OCI-LY1 (cell line): ENCODE data around the gene ACAA1.

Experiments used
- H2AFZ ChIP-seq: fragments of 200-600 bp; sonication (generic), shearing (Covaris generic); 2 replicates; pipeline ENCODE4 v1.6.0; 2014; ENCODE audit warnings: antibody characterized with exemption, mild to moderate bottlenecking, low read length
- H3F3A ChIP-seq: fragments of 200-600 bp; sonication (generic), shearing (Covaris generic); 2 replicates; pipeline ENCODE4 v1.6.0; 2014; ENCODE audit warnings: mild to moderate bottlenecking, antibody characterized with exemption, low read length, moderate library complexity; ENCODE audit not compliant: insufficient read depth
- H3K27ac ChIP-seq: fragments of 200-600 bp; sonication (generic); 2 replicates; pipeline ENCODE4 v1.5.1; 2014; ENCODE audit warnings: low read length, mixed run types, mild to moderate bottlenecking, low read depth; ENCODE audit not compliant: poor library complexity, severe bottlenecking
- H3K27me3 ChIP-seq: fragments of 200-600 bp; sonication (generic); 2 replicates; pipeline ENCODE4 v1.6.0; 2014; ENCODE audit warnings: antibody characterized with exemption, mild to moderate bottlenecking, low read length, moderate library complexity; ENCODE audit not compliant: insufficient read depth
- H3K36me3 ChIP-seq: fragments of 200-600 bp; sonication (generic); 2 replicates; pipeline ENCODE4 v1.6.1; 2014; ENCODE audit warnings: mild to moderate bottlenecking, antibody characterized with exemption, low read length, moderate library complexity, mixed read lengths; ENCODE audit not compliant: insufficient read depth
- H3K4me1 ChIP-seq: fragments of 200-600 bp; sonication (generic); 2 replicates; pipeline ENCODE4 v1.5.1; 2014; ENCODE audit warnings: mild to moderate bottlenecking, low read length, moderate library complexity; ENCODE audit not compliant: insufficient read depth, severe bottlenecking
- H3K4me2 ChIP-seq: fragments of 200-600 bp; sonication (generic), shearing (Covaris generic); 2 replicates; pipeline ENCODE4 v1.6.1; 2014; ENCODE audit warnings: low read length
- H3K4me3 ChIP-seq: fragments of 200-600 bp; sonication (generic); 2 replicates; pipeline ENCODE4 v1.5.1; 2014; ENCODE audit warnings: low read length, low read depth, mild to moderate bottlenecking, mixed read lengths; ENCODE audit not compliant: poor library complexity, severe bottlenecking
- H3K79me2 ChIP-seq: fragments of 200-600 bp; shearing (Covaris generic); 2 replicates; pipeline ENCODE4 v1.6.1; 2016; ENCODE audit warnings: mixed run types, low read length, mixed read lengths; ENCODE audit not compliant: insufficient read depth
- H3K9ac ChIP-seq: fragments of 200-600 bp; sonication (generic), shearing (Covaris generic); 2 replicates; pipeline ENCODE4 v1.6.1; 2014; ENCODE audit warnings: mild to moderate bottlenecking, low read length, mixed read lengths
- H3K9me2 ChIP-seq: fragments of 200-600 bp; sonication (generic), shearing (Covaris generic); 2 replicates; pipeline ENCODE4 v1.6.1; 2014; ENCODE audit warnings: low read depth, mild to moderate bottlenecking, low read length, mixed read lengths
- H3K9me3 ChIP-seq: fragments of 200-600 bp; shearing (Covaris generic); 2 replicates; pipeline ENCODE4 v1.6.1; 2014; ENCODE audit warnings: low read length, mixed read lengths
- H4K20me1 ChIP-seq: fragments of 200-600 bp; sonication (generic), shearing (Covaris generic); 2 replicates; pipeline ENCODE4 v1.6.0; 2016; ENCODE audit warnings: mild to moderate bottlenecking, low read length; ENCODE audit not compliant: insufficient read depth
- EZH2 ChIP-seq: fragments of 200-600 bp; sonication (generic), shearing (Covaris generic); IDR thresholded peaks from 2 replicates; pipeline ENCODE4 v1.8.0; 2017; ENCODE audit warnings: borderline replicate concordance, mixed run types, mild to moderate bottlenecking, antibody characterized with exemption, low read length, moderate library complexity, mixed read lengths
- TF ChIP-seq, protein P1 (sequence below): fragments of 200-600 bp; sonication (generic), shearing (Covaris generic); IDR thresholded peaks from 2 replicates; pipeline ENCODE4 v1.5.1; 2017; ENCODE audit warnings: mild to moderate bottlenecking, antibody characterized with exemption, low read length, moderate library complexity, mixed read lengths

Gene ACAA1

DNA sequence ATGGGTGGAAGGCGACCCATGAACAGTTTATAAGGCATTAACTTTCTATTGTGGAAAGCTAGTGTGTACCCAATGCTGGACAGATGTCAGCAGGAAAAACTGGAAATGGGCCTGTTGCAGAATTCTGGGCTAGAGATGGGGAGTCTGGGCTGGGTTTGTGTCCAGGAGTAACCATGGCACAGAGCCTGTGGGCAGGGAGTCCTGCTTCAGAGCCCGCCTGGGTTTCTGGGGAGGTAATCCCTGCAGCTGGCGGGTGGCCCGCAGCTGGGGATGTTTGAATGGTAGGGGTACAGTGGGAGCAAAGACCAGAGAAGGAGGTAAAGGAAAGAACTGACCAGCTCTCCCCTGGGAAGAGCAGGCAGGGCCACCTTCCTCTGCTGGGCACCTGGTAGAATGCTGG, 25.7 kb downstream of the ACAA1 start:
- Histone ChIP-seq H3K79me2 (no peaks in the 10 kb centered on the region), H3K4me2 (no peak overlapping the region), H3K4me1 (no peaks in the 10 kb centered on the region), H3K27ac (no peak overlapping the region), H3K9me2 (no peaks in the 10 kb centered on the region), H4K20me1 (no peaks in the 10 kb centered on the region), H3K9me3 (no peaks in the 10 kb centered on the region), H3K4me3 (no peak overlapping the region), H2AFZ (no peak overlapping the region), H3K27me3 (no peaks in the 10 kb centered on the region), H3K36me3 (no peaks in the 10 kb centered on the region), H3F3A (no peaks in the 10 kb centered on the region), H3K9ac (no peak overlapping the region)
- TF ChIP-seq, protein P1, sequence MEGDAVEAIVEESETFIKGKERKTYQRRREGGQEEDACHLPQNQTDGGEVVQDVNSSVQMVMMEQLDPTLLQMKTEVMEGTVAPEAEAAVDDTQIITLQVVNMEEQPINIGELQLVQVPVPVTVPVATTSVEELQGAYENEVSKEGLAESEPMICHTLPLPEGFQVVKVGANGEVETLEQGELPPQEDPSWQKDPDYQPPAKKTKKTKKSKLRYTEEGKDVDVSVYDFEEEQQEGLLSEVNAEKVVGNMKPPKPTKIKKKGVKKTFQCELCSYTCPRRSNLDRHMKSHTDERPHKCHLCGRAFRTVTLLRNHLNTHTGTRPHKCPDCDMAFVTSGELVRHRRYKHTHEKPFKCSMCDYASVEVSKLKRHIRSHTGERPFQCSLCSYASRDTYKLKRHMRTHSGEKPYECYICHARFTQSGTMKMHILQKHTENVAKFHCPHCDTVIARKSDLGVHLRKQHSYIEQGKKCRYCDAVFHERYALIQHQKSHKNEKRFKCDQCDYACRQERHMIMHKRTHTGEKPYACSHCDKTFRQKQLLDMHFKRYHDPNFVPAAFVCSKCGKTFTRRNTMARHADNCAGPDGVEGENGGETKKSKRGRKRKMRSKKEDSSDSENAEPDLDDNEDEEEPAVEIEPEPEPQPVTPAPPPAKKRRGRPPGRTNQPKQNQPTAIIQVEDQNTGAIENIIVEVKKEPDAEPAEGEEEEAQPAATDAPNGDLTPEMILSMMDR = no peak
- TF ChIP-seq EZH2 = no peak

DNA sequence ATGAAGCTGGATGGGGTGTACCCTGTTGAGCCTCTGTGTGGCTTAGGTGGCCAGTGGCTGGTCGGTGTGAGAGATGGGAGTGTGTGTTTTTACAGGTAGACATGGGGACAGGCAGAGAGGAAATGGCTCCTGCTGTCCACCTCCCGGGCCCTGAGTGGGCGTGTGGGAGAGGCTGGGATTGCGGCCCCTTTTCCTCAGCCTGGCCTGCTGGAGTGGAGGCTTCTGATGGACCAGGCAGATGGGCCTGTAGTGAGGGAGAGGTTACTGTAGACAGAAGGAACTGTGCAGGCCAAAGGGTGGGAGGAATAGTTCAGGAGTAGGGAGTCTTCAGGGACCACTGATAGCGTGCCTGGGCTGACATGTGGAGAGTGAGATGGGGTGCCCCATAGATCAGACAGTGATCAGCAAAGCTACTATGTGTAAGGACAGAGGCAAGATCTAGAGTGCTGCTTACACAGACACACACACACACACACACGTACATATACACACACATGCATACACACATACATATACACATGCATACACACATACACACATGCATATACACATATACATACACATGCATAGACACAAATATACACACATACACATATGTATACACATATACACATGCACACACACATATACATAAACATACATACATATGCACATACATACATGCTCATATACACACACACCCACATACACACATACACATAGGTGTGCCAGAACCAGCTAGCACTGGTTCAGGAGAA, 26.4 kb downstream of the ACAA1 start:
- no peaks in the 10 kb centered on the region for H3K4me1 ChIP-seq
- H3K4me3 ChIP-seq = no peak overlapping the region
- no peaks in the 10 kb centered on the region for H3K79me2 ChIP-seq
- no peak overlapping the region for H3K27ac ChIP-seq
- no peaks in the 10 kb centered on the region for H3K27me3 ChIP-seq
- TF ChIP-seq, protein P1 = no peak
- no peak for TF ChIP-seq EZH2
- no peaks in the 10 kb centered on the region for H3K36me3 ChIP-seq
- H3K9me3 ChIP-seq = no peaks in the 10 kb centered on the region
- no peak overlapping the region for H3K4me2 ChIP-seq
- no peaks in the 10 kb centered on the region for H3F3A ChIP-seq
- no peak overlapping the region for H3K9ac ChIP-seq
- no peak overlapping the region for H2AFZ ChIP-seq
- H3K9me2 ChIP-seq = no peaks in the 10 kb centered on the region
- no peaks in the 10 kb centered on the region for H4K20me1 ChIP-seq

DNA sequence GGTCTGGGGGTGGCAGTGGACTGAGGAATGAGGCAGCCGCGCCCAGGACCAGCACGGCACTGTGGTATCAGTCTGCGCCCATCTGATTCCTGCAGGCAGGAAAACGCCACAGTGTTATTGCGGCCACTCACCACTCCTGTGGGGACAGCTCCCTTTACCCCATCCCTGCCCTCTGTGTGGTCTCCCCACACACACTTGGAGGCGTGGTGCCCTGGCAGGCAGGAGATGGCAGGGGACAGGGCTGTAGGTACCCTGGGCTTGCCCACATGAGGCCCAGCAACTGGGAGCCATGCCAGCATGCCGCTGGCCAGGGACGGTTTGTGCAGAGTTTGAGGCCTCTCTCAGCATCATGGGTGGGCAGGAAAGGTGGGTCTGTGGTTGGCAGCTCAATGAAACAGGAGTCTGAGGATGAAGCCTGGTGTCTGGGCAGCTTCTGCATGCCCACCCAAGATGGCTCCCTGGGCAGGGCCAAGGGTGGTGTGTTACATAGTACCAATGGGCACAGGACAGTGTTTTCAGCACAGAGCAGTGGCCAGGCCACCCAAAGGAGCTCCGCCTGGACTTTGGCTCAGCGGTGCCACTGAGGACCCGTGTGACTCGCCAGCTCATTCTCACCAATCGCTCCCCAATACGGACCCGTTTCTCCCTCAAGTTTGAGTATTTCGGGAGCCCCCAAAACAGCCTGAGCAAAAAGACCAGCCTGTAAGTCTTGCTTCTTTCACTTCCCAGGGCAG, 27.2 kb downstream of the ACAA1 start:
- Histone ChIP-seq H3K9me3 (0 out of 2 replicates have a peak, but pooled peaks cover 3% of the 10 kb centered on the region), H4K20me1 (no peaks in the 10 kb centered on the region), H3K79me2 (no peaks in the 10 kb centered on the region), H3K4me1 (no peaks in the 10 kb centered on the region), H3F3A (no peaks in the 10 kb centered on the region), H3K4me3 (no peak overlapping the region), H3K9me2 (no peaks in the 10 kb centered on the region), H3K4me2 (no peak overlapping the region), H3K36me3 (no peaks in the 10 kb centered on the region), H3K27ac (no peak overlapping the region), H3K9ac (no peak overlapping the region), H3K27me3 (no peaks in the 10 kb centered on the region), H2AFZ (no peak overlapping the region)
- no peak for TF ChIP-seq EZH2
- TF ChIP-seq, protein P1 = no peak
